COR-L47 (cell line): ENCODE results near the gene HSD11B2.

Experiments
- DNase-seq: peaks from one replicate; lab custom pipeline; 2025; lab: John Stamatoyannopoulos, UW

HSD11B2 gene

GRCh38 chr16:67477960-67478554 is 47.1 kb downstream of the HSD11B2 start:
- DNase-seq: no peak

DNA sequence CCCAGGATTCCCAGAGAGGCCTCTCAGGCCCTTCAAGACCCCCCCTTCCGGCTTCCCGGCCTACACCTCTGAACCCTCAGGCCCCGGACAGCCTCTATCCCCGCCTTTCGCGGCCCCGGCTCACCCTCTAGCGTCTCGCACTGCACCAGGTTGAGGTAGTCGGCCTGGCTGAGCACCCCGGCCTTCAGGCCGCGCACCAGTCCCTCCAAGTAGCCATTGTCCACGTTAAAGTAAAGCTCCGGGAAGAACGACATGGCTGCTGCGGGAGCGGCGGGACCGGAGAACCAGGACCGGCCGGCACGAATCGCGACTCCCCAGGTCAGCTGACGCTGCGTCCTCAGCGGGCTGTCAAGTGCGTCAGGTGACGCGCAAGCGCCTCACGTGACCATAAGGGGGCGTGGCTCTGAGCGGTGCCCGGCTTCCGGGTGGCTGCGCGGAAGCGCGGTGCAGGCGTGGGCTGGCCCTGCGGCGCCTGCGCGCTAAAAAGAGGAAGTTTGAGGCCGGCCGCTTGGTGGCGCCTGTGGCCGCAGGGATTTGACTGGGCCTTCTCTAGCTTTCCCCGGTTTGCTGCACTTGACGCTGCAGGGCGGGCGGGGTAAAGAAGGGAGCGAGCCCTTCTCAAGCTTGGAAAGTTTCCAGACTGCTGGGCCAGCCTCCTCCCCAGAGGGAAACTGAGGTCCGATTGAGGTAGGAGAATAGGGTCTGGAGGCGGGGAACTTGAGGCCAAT is 50.1 kb downstream of the HSD11B2 start, which contains the start of gene ATP6V0D1:
Gene ATP6V0D1 (minus strand): TSS at position 325 of the 728 bp plus-strand sequence. CDS start 71 bp downstream, at position 254.
- DNase-seq: peak; percentile 98

DNA sequence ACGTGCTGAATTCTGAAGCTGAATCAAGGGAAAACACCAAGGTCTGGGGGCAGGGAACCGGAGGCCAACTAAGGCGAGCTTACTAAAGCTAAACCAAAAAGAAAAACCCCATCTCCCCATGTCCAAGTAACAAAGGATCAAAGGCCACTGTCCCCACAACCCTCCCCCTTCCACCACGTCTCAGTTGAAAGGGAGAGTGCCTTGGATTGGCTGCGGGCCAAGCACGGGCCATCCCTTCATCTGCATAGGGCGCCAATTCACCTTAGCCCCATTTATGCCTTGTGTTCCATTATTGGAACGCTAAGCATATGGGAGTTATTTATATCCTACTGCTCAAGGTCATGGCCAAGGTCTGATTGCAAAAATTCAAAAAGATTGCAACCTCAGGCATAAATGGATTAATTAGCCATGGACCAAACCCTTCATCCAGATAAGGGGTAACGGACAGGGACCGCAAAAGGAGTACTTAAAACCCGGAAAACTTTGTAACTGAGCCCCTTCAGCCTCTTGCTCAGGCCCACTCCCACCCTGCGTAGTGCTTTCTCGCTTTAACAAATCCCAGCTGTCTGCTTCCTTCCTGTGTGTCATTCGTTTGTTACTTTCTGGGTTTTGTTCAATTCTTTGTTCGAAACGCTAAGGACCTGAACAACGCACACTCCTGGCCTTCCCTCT is 50.8 kb downstream of the HSD11B2 start:
- no peak for DNase-seq

- DNase-seq: no peak
These were observed 51.5 kb downstream of the HSD11B2 start for GRCh38 chr16:67482233-67482924.

DNA sequence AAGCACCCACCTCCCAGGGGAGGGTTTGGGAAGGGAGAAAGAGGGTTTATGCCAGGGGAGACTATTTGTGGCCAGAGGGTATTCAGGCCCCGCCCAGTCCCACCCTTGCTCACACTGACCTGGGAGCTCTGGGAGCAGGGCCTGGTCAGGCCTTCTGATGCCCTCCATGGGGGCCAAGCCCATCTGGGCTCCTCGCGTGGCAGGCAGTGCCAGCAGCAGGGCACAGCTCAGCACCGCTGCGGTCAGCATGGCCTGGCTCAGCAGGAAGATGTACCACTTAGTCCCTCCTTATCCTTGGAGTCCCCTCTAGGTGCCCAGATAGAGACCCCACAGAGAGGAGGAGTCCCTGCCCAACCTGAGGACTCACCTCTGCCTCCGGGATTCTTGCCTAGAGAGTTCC is 52.2 kb downstream of the HSD11B2 start, which contains the start of gene AGRP:
Gene AGRP (minus strand): TSS at position 398 of the 400 bp plus-strand sequence. CDS start 149 bp downstream, at position 249.
- no peak for DNase-seq

GRCh38 chr16:67483731-67484525 is 53.0 kb downstream of the HSD11B2 start:
- DNase-seq: no peak

- no peak for DNase-seq
These were observed 55.9 kb downstream of the HSD11B2 start for GRCh38 chr16:67486805-67487204.
